HepG2 (cell line): ENCODE results near the gene APRT. TPM values are rescaled to one million over a fixed set of nuclear protein-coding genes. Genes with fewer than 3 reads are reported as not detected.

Experiments
- ATF7-NPFF ChIP-seq: sonication (generic); formaldehyde crosslinking; IDR thresholded peaks from 2 replicates; pipeline ENCODE4 v1.8.1; 2023; ENCODE audit warnings: mild to moderate bottlenecking, low read depth, missing genetic modification reagents, moderate library complexity
- BORCS8-MEF2B ChIP-seq: sonication (generic); formaldehyde crosslinking; IDR thresholded peaks from 2 replicates; pipeline ENCODE4 v1.8.0; 2022; ENCODE audit warnings: mild to moderate bottlenecking, missing genetic modification reagents
- HOXA7 ChIP-seq: sonication (generic); formaldehyde crosslinking; IDR thresholded peaks from 2 replicates; pipeline ENCODE4 v1.8.1; 2022; ENCODE audit warnings: mild to moderate bottlenecking, missing genetic modification reagents, moderate library complexity
- RORA ChIP-seq: sonication (generic); formaldehyde crosslinking; IDR thresholded peaks from 2 replicates; pipeline ENCODE4 v1.5.0; 2020; ENCODE audit warnings: mild to moderate bottlenecking, missing genetic modification reagents, moderate library complexity
- SAFB2 ChIP-seq: sonication (generic); formaldehyde crosslinking; IDR thresholded peaks from 2 replicates; pipeline ENCODE4 v1.5.1; 2020; ENCODE audit warnings: missing genetic modification reagents, low read depth, mild to moderate bottlenecking, borderline replicate concordance
- SAP130 ChIP-seq: IDR thresholded peaks from 2 replicates; pipeline ENCODE4 v1.6.1; 2016; ENCODE audit warnings: low read depth
- SMARCC2 ChIP-seq: fragments of 450-650 bp; IDR thresholded peaks from 2 replicates; pipeline ENCODE4 v1.6.1; 2017; ENCODE audit warnings: antibody characterized with exemption, mild to moderate bottlenecking
- ZFP82 ChIP-seq: sonication (generic); formaldehyde crosslinking; IDR thresholded peaks from 2 replicates; pipeline ENCODE4 v1.5.1; 2020; ENCODE audit warnings: mild to moderate bottlenecking, missing genetic modification reagents, borderline replicate concordance
- ZFY ChIP-seq: sonication (generic); formaldehyde crosslinking; IDR thresholded peaks from 2 replicates; pipeline ENCODE4 v1.4.0; 2020; ENCODE audit warnings: missing genetic modification reagents
- ZNF101 ChIP-seq: sonication (generic); formaldehyde crosslinking; IDR thresholded peaks from 2 replicates; pipeline ENCODE4 v1.4.0; 2020; ENCODE audit warnings: mild to moderate bottlenecking, low read depth, missing genetic modification reagents, borderline replicate concordance
- ZNF354B ChIP-seq: sonication (generic); formaldehyde crosslinking; IDR thresholded peaks from 2 replicates; pipeline ENCODE4 v1.8.0; 2022; ENCODE audit warnings: mild to moderate bottlenecking, missing genetic modification reagents
- ZNF564 ChIP-seq: sonication (generic); formaldehyde crosslinking; IDR thresholded peaks from 2 replicates; pipeline ENCODE4 v1.8.1; 2023; ENCODE audit warnings: mild to moderate bottlenecking, missing genetic modification reagents
- ZNF614 ChIP-seq: IDR thresholded peaks from 2 replicates; pipeline ENCODE4 v1.6.1; 2018; ENCODE audit warnings: missing biosample characterization, missing genetic modification reagents, inconsistent platforms, borderline replicate concordance
- ZNF652 ChIP-seq: IDR thresholded peaks from 2 replicates; pipeline ENCODE4 v1.6.1; 2016; ENCODE audit warnings: low read depth, borderline replicate concordance
- ZSCAN29 ChIP-seq: sonication (generic); formaldehyde crosslinking; conservative IDR thresholded peaks from 2 replicates; pipeline ENCODE4 v1.4.0; 2020; ENCODE audit warnings: mild to moderate bottlenecking, missing genetic modification reagents
- polyA plus RNA-seq, 8 experiments: library from polyadenylated mRNA; depleted of rRNA in 3 of 8; stranded (reverse) in 7 of 8; unstranded in 1 of 8; fragments of >200 nt; fragmentation: Illumina TruSeq in 4 of 8; extraction: Trizol in 4 of 8; gene quantifications; 2 replicates each; pipeline versions ENCODE4 v1.2.1 to v1.2.3, GENCODE V29; 2011 to 2016; ENCODE audit warnings: low read depth in 4 of 8, missing spikeins in 1 of 8, mixed read lengths in 1 of 8; ENCODE audit not compliant: insufficient read depth in 1 of 8
- total RNA-seq, 5 experiments: library from RNA; depleted of rRNA; stranded (reverse); fragments of >200 nt; fragmentation: Illumina TruSeq; extraction: Trizol; gene quantifications; 2 replicates each; pipeline ENCODE4 v1.2.3, GENCODE V29; 2016; ENCODE audit warnings: low read depth in 1 of 5
- TF ChIP-seq, protein P1 (sequence below): sonication (generic); formaldehyde crosslinking; IDR thresholded peaks from 2 replicates; pipeline ENCODE4 v1.5.0; 2020; ENCODE audit warnings: mild to moderate bottlenecking, missing genetic modification reagents, borderline replicate concordance
- TF ChIP-seq, protein P2 (sequence below): sonication (generic); formaldehyde crosslinking; IDR thresholded peaks from 2 replicates; pipeline ENCODE4 v1.8.0; 2022; ENCODE audit warnings: mild to moderate bottlenecking, missing genetic modification reagents, moderate library complexity
- TF ChIP-seq, protein P3 (sequence below): sonication (generic); formaldehyde crosslinking; IDR thresholded peaks from 2 replicates; pipeline ENCODE4 v1.5.0; 2020; ENCODE audit warnings: missing genetic modification reagents
- TF ChIP-seq, protein P4 (sequence below): sonication (generic); formaldehyde crosslinking; IDR thresholded peaks from 2 replicates; pipeline ENCODE4 v1.4.0; 2020; ENCODE audit warnings: missing genetic modification reagents; ENCODE audit errors: not compliant biosample characterization

APRT gene
- total and polyA plus RNA-seq, 2 of the 13 experiments (the other 11 are each of a cell fraction or from before 2014, with no cell fraction given) = 155 to 242 TPM

DNA sequence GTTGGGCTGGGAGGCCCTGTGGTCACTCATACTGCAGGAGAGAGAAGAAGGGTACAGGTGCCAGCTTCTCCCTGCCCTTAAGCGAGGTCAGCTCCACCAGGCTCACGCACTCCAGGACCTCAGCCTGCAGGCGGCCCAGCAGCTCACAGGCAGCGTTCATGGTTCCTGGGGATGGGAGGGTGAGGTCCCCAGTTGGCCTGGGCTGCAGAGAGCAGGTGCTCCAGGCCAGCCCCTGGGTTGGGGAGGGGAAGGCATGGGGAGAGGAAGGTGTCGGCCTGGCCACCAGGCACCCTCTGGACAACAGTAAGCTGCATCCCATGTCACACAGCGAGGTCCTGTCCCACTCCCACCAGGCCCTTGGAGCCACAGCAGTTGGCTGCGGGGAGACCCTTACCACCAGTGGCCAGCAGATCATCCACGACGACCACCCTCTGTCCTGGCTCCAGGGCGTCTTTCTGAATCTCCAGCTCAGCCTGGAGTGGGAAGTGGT is 2.0 kb downstream of the APRT start (continued):
- TF ChIP-seq ZNF101 (CRISPR knock-in tag) = no peak
- TF ChIP-seq ZNF354B = no peak
- TF ChIP-seq, protein P1, sequence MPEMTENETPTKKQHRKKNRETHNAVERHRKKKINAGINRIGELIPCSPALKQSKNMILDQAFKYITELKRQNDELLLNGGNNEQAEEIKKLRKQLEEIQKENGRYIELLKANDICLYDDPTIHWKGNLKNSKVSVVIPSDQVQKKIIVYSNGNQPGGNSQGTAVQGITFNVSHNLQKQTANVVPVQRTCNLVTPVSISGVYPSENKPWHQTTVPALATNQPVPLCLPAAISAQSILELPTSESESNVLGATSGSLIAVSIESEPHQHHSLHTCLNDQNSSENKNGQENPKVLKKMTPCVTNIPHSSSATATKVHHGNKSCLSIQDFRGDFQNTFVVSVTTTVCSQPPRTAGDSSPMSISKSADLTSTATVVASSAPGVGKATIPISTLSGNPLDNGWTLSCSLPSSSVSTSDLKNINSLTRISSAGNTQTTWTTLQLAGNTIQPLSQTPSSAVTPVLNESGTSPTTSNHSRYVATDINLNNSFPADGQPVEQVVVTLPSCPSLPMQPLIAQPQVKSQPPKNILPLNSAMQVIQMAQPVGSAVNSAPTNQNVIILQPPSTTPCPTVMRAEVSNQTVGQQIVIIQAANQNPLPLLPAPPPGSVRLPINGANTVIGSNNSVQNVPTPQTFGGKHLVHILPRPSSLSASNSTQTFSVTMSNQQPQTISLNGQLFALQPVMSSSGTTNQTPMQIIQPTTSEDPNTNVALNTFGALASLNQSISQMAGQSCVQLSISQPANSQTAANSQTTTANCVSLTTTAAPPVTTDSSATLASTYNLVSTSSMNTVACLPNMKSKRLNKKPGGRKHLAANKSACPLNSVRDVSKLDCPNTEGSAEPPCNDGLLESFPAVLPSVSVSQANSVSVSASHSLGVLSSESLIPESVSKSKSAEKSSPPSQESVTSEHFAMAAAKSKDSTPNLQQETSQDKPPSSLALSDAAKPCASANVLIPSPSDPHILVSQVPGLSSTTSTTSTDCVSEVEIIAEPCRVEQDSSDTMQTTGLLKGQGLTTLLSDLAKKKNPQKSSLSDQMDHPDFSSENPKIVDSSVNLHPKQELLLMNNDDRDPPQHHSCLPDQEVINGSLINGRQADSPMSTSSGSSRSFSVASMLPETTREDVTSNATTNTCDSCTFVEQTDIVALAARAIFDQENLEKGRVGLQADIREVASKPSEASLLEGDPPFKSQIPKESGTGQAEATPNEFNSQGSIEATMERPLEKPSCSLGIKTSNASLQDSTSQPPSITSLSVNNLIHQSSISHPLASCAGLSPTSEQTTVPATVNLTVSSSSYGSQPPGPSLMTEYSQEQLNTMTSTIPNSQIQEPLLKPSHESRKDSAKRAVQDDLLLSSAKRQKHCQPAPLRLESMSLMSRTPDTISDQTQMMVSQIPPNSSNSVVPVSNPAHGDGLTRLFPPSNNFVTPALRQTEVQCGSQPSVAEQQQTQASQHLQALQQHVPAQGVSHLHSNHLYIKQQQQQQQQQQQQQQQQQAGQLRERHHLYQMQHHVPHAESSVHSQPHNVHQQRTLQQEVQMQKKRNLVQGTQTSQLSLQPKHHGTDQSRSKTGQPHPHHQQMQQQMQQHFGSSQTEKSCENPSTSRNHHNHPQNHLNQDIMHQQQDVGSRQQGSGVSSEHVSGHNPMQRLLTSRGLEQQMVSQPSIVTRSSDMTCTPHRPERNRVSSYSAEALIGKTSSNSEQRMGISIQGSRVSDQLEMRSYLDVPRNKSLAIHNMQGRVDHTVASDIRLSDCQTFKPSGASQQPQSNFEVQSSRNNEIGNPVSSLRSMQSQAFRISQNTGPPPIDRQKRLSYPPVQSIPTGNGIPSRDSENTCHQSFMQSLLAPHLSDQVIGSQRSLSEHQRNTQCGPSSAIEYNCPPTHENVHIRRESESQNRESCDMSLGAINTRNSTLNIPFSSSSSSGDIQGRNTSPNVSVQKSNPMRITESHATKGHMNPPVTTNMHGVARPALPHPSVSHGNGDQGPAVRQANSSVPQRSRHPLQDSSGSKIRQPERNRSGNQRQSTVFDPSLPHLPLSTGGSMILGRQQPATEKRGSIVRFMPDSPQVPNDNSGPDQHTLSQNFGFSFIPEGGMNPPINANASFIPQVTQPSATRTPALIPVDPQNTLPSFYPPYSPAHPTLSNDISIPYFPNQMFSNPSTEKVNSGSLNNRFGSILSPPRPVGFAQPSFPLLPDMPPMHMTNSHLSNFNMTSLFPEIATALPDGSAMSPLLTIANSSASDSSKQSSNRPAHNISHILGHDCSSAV (CRISPR knock-in tag) = no peak
- TF ChIP-seq SAFB2 (CRISPR knock-in tag) = no peak
- no peak for TF ChIP-seq HOXA7 (CRISPR knock-in tag)
- no peak for TF ChIP-seq ZSCAN29
- no peak; the same call in 1 of the 2 replicates for TF ChIP-seq ZNF564 (CRISPR knock-in tag)
- TF ChIP-seq ZFP82 (CRISPR knock-in tag) = no peak
- TF ChIP-seq, protein P2, sequence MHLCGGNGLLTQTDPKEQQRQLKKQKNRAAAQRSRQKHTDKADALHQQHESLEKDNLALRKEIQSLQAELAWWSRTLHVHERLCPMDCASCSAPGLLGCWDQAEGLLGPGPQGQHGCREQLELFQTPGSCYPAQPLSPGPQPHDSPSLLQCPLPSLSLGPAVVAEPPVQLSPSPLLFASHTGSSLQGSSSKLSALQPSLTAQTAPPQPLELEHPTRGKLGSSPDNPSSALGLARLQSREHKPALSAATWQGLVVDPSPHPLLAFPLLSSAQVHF (CRISPR knock-in tag) = no peak
- no peak for TF ChIP-seq ZNF614 (CRISPR knock-in tag)
- TF ChIP-seq SMARCC2 = no peak
- TF ChIP-seq, protein P3, sequence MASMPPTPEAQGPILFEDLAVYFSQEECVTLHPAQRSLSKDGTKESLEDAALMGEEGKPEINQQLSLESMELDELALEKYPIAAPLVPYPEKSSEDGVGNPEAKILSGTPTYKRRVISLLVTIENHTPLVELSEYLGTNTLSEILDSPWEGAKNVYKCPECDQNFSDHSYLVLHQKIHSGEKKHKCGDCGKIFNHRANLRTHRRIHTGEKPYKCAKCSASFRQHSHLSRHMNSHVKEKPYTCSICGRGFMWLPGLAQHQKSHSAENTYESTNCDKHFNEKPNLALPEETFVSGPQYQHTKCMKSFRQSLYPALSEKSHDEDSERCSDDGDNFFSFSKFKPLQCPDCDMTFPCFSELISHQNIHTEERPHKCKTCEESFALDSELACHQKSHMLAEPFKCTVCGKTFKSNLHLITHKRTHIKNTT = no peak
- TF ChIP-seq ZNF652 = no peak
- TF ChIP-seq RORA (CRISPR knock-in tag) = no peak
- TF ChIP-seq BORCS8-MEF2B (CRISPR knock-in tag) = no peak
- TF ChIP-seq ZFY (CRISPR knock-in tag) = peak; percentile 36; the same call in 1 of the 2 replicates
- TF ChIP-seq ATF7-NPFF (CRISPR knock-in tag) = no peak
- TF ChIP-seq SAP130 (CRISPR knock-in tag) = no peak
- TF ChIP-seq, protein P4, sequence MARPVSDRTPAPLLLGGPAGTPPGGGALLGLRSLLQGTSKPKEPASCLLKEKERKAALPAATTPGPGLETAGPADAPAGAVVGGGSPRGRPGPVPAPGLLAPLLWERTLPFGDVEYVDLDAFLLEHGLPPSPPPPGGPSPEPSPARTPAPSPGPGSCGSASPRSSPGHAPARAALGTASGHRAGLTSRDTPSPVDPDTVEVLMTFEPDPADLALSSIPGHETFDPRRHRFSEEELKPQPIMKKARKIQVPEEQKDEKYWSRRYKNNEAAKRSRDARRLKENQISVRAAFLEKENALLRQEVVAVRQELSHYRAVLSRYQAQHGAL (CRISPR knock-in tag) = no peak
